KMS-11 (cell line): ENCODE data around the gene NCOA1.

ENCODE experiments used
- H2AFZ ChIP-seq: fragments of 200-600 bp; sonication (generic); 2 replicates; pipeline ENCODE4 v1.6.1; 2016; ENCODE audit warnings: antibody characterized with exemption, mixed run types, low read depth
- H3K27ac ChIP-seq: fragments of 200-600 bp; sonication (generic); 2 replicates; pipeline ENCODE4 v1.6.1; 2016; ENCODE audit warnings: mild to moderate bottlenecking, mixed run types
- H3K27me3 ChIP-seq: fragments of 200-600 bp; sonication (generic); 2 replicates; pipeline ENCODE4 v1.6.1; 2017; ENCODE audit warnings: mild to moderate bottlenecking, low read depth, mixed run types, moderate library complexity; ENCODE audit not compliant: insufficient read depth
- H3K36me3 ChIP-seq: fragments of 200-600 bp; sonication (generic); 2 replicates; pipeline ENCODE4 v1.6.1; 2017; ENCODE audit warnings: mild to moderate bottlenecking, mixed run types; ENCODE audit not compliant: insufficient read depth
- H3K4me1 ChIP-seq: fragments of 200-600 bp; sonication (generic); 2 replicates; pipeline ENCODE4 v1.6.1; 2016; ENCODE audit warnings: mild to moderate bottlenecking, low read depth, mixed run types; ENCODE audit not compliant: poor library complexity, severe bottlenecking
- H3K4me2 ChIP-seq: fragments of 200-600 bp; sonication (generic); 2 replicates; pipeline ENCODE4 v1.7.0; 2016; ENCODE audit warnings: mild to moderate bottlenecking, mixed run types
- H3K4me3 ChIP-seq: fragments of 200-600 bp; sonication (generic); IDR thresholded peaks from 2 replicates; pipeline ENCODE4 v1.6.1; 2017; ENCODE audit warnings: low read depth, low read length, mixed read lengths; ENCODE audit not compliant: insufficient read depth
- H3K79me2 ChIP-seq: fragments of 200-600 bp; sonication (generic); 2 replicates; pipeline ENCODE4 v1.6.1; 2016; ENCODE audit warnings: low read depth, mixed run types; ENCODE audit not compliant: insufficient read depth
- H3K9ac ChIP-seq: fragments of 200-600 bp; sonication (generic); 2 replicates; pipeline ENCODE4 v1.6.1; 2016; ENCODE audit warnings: mild to moderate bottlenecking, mixed run types
- H4K20me1 ChIP-seq: fragments of 200-600 bp; sonication (generic); 2 replicates; pipeline ENCODE4 v1.6.1; 2016; ENCODE audit warnings: mild to moderate bottlenecking, mixed run types; ENCODE audit not compliant: insufficient read depth
- CTCF ChIP-seq: fragments of 200-600 bp; sonication (generic); conservative IDR thresholded peaks from 2 replicates; pipeline ENCODE4 v1.6.1; 2017; ENCODE audit warnings: low read depth, mild to moderate bottlenecking, antibody characterized with exemption, low read length, moderate library complexity, mixed read lengths

Gene NCOA1

GRCh38 chr2:24724111-24724775, 233.2 kb downstream of the NCOA1 start:
- Histone ChIP-seq H3K36me3 (no peaks in the 10 kb centered on the region), H3K4me3 (no peak overlapping the region), H3K4me1 (peaks cover 29% of the 10 kb centered on the region), H3K9ac (no peak overlapping the region), H2AFZ (no peak overlapping the region), H3K27me3 (no peaks in the 10 kb centered on the region), H3K79me2 (no peaks in the 10 kb centered on the region), H3K4me2 (no peak overlapping the region), H3K27ac (no peak overlapping the region), H4K20me1 (no peaks in the 10 kb centered on the region)
- TF ChIP-seq CTCF, result no peak

- H3K27me3 ChIP-seq, result no peaks in the 10 kb centered on the region
- H3K4me3 ChIP-seq, result no peak overlapping the region
- H3K4me1 ChIP-seq, result peaks cover 29% of the 10 kb centered on the region
- no peak for TF ChIP-seq CTCF
- no peaks in the 10 kb centered on the region for H4K20me1 ChIP-seq
- H3K4me2 ChIP-seq, result no peak overlapping the region
- no peaks in the 10 kb centered on the region for H3K79me2 ChIP-seq
- H3K27ac ChIP-seq, result no peak overlapping the region
- no peak overlapping the region for H2AFZ ChIP-seq
- no peak overlapping the region for H3K9ac ChIP-seq
- no peaks in the 10 kb centered on the region for H3K36me3 ChIP-seq
Measured at GRCh38 chr2:24725956-24726355, 234.9 kb downstream of the NCOA1 start.

GRCh38 chr2:24730481-24730880, 239.4 kb downstream of the NCOA1 start:
- H3K79me2 ChIP-seq, result no peaks in the 10 kb centered on the region
- no peak for TF ChIP-seq CTCF
- no peaks in the 10 kb centered on the region for H4K20me1 ChIP-seq
- H3K27ac ChIP-seq, result no peak overlapping the region
- no peak overlapping the region for H3K4me2 ChIP-seq
- H3K36me3 ChIP-seq, result no peaks in the 10 kb centered on the region
- no peak overlapping the region for H2AFZ ChIP-seq
- H3K9ac ChIP-seq, result no peak overlapping the region
- H3K4me1 ChIP-seq, result peaks cover 36% of the 10 kb centered on the region
- H3K27me3 ChIP-seq, result no peaks in the 10 kb centered on the region
- H3K4me3 ChIP-seq, result no peak overlapping the region

- TF ChIP-seq CTCF, result no peak
- Histone ChIP-seq H3K4me2 (no peak overlapping the region), H3K4me3 (no peak overlapping the region), H3K9ac (no peak overlapping the region), H3K27ac (no peak overlapping the region), H3K36me3 (no peaks in the 10 kb centered on the region), H3K27me3 (no peaks in the 10 kb centered on the region), H3K4me1 (peaks cover 32% of the 10 kb centered on the region), H4K20me1 (no peaks in the 10 kb centered on the region), H3K79me2 (no peaks in the 10 kb centered on the region), H2AFZ (no peak overlapping the region)
Measured at GRCh38 chr2:24731040-24731439, 240.0 kb downstream of the NCOA1 start.
